ENCODE measurements around the gene RXRA.

RXRA gene

DNA sequence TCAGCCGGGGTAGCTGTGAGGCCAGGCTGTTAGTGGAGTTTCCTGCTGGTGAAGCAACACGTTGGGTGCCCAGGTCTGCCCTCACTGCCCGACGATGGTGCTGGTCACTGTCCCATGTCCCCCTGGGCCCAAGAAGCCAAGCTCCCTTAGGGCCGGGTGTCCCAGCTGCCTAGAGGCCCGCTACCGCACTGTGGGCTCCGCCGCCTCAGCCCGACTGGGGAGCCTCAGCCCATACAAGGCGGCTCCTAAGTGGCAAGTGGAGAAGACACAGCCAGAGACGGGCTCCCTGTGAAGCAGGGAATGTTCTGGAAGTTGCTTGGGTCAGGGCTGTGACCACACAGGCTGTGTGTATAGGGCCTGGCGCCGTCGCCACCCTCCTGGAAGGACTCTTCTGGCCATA is 96.9 kb downstream of the RXRA start:
- DNase-seq (ENCODE audit: extremely low read depth, low read depth): no peak
- TF ChIP-seq, protein P1, sequence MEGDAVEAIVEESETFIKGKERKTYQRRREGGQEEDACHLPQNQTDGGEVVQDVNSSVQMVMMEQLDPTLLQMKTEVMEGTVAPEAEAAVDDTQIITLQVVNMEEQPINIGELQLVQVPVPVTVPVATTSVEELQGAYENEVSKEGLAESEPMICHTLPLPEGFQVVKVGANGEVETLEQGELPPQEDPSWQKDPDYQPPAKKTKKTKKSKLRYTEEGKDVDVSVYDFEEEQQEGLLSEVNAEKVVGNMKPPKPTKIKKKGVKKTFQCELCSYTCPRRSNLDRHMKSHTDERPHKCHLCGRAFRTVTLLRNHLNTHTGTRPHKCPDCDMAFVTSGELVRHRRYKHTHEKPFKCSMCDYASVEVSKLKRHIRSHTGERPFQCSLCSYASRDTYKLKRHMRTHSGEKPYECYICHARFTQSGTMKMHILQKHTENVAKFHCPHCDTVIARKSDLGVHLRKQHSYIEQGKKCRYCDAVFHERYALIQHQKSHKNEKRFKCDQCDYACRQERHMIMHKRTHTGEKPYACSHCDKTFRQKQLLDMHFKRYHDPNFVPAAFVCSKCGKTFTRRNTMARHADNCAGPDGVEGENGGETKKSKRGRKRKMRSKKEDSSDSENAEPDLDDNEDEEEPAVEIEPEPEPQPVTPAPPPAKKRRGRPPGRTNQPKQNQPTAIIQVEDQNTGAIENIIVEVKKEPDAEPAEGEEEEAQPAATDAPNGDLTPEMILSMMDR (IDR thresholded peaks at IDR 0.05; ENCODE audit: low read depth, low read length): no peak

DNA sequence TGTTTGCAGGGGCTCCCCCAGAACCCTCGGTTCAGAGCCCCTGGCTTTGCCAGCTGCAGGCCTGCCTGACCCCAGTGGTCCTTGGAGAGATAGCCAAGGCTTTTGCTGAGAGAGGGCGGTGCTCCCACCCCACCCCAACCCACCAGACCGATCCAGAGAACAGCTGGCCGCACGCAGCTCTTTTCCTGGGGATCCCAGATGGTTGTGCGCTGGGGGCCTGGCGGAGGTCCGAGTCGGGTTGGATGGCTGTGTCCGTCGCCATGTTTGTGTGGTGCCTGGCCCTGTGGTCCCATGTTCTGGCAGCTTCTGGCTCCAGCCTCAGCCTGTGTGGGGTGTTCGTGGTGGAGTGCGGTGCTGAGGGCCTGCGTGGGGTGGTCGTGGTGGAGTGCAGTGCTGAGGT is 97.5 kb downstream of the RXRA start:
- TF ChIP-seq, protein P1 (IDR thresholded peaks at IDR 0.05; ENCODE audit: low read depth, low read length): no peak

DNA sequence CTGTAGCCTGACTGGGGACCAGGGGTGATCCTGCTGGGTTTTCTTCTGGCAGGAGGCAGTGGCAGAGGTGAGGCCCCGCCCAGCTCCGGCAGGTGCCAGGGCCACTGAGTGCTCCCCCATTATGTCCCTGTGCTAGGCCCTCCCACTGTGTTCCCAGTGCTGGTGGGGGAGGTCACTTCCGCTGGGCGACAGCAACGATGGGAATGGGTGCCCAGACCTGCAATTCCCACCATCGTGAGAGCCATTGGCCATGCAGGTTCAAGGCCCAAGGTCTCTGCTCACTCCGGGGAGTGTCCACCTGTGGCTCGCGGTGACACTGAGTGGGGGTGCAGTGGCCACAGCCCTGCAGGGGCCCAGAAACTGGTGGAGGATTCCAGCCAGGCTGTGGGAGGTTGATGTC is 98.6 kb downstream of the RXRA start:
- TF ChIP-seq, protein P1 (IDR thresholded peaks at IDR 0.05; ENCODE audit: low read depth, low read length): no peak
- no peak for DNase-seq (ENCODE audit: extremely low read depth, low read depth)

More for the DNA sequence above, 97.5 kb downstream of the RXRA start:
- no peak for DNase-seq (ENCODE audit: extremely low read depth, low read depth)

DNA sequence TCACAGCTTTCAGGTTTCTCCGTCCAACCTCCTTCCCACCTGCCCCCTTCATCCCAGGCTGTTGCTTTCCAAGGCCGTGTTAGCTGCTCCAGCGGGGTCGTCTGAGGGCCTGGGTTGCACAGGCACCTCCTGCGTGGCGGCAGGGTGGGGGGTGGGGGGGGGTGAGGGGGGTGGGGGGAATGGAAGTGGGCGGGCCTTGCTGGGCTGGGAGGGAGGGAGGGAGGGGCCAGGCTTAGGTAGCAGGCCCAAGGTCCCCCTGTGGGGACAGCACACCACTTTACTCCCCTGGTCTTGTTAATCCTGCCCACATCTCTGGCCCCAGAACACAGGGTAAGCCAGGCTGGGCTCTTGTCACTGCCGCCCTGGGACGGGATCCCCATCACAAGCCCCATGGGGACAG is 99.1 kb downstream of the RXRA start:
- TF ChIP-seq, protein P1 (IDR thresholded peaks at IDR 0.05; ENCODE audit: low read depth, low read length): no peak
- no peak for DNase-seq (ENCODE audit: extremely low read depth, low read depth)

DNA sequence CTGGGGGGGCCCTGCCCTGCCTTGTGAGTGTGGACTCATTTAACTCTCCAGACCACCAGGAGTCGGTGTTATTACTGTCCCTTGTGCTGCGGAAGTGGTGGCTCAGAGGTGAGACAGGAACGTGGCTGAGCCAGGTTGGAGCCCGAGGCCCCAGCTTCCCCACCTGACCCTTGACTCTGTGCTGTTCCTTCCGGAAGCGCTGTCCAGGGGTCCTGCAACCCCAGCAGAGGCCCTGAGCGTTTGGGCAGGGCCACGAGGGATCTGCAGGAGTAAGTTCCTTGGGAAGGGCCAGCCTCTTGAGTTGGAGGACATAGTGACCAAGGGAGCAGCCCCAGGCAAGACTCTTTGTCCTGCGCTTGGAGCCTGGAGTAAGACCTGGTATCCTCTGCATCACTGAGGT is 99.6 kb downstream of the RXRA start:
- DNase-seq (ENCODE audit: extremely low read depth, low read depth): no peak
- TF ChIP-seq, protein P1 (IDR thresholded peaks at IDR 0.05; ENCODE audit: low read depth, low read length): no peak

DNA sequence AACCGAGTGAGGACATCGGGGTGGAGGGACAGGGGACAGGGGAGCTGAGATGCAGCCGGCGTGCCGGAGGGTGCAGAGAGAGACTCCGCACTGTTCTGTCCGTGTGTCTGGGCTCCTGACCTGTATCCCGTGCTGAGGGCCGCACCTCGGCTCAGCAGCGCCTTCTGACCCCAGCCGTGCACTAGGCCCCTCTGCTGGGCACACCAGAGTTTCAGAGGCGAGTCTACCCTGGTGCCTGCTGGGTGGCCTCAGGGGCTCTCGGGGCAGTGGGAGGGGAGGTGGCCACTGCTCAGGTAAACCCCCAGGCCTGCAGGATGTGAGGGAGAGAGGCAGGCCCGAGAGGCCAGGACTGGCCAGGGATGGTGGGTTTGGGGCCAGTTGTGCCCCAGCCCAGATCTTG is 100.2 kb downstream of the RXRA start:
- TF ChIP-seq, protein P1 (IDR thresholded peaks at IDR 0.05; ENCODE audit: low read depth, low read length): no peak
- no peak for DNase-seq (ENCODE audit: extremely low read depth, low read depth)

DNA sequence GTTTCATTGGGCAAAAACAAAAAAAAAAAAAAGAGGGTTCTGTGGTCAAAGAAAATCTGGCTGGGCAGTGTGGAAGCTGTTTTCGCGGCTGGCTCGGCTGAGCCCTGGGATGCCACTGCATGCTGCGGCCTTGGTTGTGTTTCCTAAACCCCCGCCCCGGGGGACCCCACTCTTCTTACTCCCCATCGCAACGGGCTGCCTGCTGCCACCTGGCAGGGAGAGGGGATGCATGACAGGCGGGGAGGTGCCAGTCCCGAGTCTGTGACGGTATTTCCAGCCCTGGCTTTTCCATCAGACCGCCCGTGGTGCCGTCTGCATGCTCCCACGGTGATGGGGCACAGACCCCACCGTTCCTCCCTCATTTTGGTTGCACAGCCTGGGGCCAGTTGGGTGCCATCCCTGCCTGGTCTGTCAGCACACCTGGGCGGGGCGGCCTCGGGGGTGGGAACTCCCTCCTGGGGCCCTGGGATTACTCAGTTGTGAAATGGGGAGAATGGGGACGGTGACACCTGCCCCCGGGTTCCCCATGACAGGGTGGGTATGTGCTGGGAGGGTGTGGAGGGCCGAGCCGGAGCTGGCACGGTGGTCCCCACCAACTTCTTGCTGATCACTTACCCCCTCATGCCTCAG is 101.0 kb downstream of the RXRA start:
- TF ChIP-seq, protein P1 (IDR thresholded peaks at IDR 0.05; ENCODE audit: low read depth, low read length): no peak
- DNase-seq (ENCODE audit: extremely low read depth, low read depth): no peak

All from AG09319 (cell line).